GM19099 (cell line): ENCODE data around the gene PLPP1.

Experiments
- POLR2A ChIP-seq: IDR thresholded peaks from 3 replicates; pipeline ENCODE4 v1.6.1; 2011; ENCODE audit warnings: low read depth; ENCODE audit not compliant: insufficient read length; ENCODE audit errors: extremely low read depth

The PLPP1 gene

DNA sequence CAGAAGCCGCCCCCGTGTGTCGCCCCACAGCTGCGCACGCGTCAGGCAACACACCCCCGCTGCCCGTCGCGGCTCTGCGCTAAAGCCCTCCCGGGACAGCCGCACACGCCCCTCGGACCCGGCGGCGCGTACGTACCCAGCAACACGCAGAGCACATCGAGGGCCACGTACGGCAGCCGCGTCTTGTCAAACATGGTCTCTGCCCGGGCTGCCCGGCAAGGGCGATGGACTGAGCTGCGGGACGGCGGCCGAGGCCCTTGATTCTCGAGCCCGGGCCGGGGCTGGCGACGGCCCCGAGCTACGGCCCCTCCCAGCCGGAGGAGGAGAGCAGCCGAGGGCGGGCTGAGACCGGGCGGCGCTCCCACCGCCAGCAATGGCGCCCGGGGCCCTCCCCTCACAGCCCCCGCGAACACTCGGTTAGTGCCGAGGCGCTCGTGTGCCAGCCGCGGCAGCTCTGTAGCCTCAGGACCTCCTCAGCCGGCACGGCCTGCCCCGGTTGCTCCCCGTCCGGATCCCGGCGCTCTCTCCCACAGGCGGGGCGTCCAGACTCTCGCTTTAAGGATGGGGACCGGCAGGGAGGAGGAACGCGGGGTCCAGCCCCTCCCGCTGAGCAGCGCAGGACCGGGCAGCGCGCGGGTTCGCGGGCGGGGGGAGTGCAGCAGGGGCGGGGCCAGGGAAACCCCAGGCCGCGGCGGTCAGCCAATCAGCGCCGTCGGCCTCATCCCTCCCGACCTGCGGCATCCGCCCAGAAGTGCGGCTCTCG lies at the start of gene PLPP1:
PLPP1 (minus strand) TSS at position 529 of the 763 bp plus-strand sequence; CDS start at position 194, 335 bp downstream.
- peak; percentile 49 for TF ChIP-seq POLR2A

DNA sequence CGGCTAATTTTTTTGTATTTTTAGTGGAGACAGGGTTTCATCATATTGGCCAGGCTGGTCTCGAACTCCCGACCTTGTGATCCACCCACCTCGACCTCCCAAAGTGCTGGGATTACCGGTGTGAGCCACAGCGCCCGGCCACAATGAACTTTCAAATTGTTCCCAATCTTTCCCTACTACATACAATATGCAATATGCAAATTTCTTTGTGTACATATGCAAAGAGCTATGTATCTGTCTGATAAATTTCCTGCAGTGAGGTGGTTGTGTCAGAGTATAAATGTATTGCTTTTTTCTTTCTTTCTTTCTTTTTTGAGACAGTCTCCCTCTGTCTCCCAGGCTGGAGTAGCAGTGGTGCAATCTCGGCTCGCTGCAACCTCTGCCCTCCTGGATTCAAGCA lies 48.8 kb upstream of the PLPP1 start:
- no peak for TF ChIP-seq POLR2A

DNA sequence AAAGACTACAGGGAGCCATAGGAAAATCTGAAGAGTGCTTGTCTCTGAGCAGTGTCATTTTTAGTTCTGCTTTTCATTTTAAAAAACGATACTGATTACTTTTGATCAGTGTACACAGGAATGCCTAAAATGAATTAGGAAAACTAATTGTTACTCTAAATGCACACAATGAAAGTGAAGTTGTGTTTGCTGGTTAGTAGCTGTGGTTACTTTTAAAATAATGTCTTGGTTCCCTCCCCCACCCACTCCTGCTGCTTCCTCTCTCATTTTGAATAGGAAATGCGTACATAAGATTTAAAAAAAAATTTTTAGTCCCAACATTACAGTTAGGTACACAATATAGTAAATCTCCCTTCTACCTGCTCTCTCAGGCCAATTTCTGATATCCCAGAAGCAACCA lies 47.5 kb upstream of the PLPP1 start:
- no peak for TF ChIP-seq POLR2A

DNA sequence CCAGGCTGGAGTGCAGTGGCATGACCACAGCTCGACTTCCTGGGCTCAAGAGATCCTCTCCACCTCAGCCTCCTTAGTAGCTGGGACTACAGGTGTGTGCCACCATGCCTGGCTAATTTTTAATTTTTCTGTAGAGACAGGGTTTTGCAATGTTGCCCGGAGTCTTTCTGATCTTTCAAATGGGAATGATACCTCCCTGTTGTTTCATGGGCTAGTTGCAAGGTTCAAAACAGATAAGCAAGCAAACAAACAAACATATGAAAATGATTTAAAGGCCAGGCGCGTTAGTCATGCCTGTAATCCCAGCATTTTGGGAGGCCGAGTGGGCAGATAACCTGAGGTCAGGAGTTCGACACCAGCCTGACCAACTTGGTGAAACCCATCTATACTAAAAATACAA lies 45.3 kb upstream of the PLPP1 start:
- TF ChIP-seq POLR2A: no peak

DNA sequence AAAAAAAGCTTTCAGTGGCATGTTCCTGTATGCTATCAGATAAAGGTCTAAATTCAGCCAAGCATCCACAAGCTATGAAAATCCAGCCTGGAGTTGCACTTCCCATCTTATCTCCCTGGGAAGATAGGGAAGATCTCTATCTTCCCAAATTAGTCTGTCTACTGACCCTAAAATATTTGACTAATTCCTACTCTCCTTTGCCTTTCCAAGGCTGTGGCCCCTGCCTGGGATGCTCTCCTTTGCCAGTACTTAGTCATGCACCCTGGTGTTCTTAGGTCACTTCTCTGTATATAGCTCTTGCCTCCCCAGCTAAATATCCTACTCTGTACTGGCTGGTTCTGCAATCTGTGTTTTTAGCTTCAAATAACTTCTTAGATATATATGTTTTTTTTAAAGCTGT lies 44.0 kb upstream of the PLPP1 start:
- no peak for TF ChIP-seq POLR2A

DNA sequence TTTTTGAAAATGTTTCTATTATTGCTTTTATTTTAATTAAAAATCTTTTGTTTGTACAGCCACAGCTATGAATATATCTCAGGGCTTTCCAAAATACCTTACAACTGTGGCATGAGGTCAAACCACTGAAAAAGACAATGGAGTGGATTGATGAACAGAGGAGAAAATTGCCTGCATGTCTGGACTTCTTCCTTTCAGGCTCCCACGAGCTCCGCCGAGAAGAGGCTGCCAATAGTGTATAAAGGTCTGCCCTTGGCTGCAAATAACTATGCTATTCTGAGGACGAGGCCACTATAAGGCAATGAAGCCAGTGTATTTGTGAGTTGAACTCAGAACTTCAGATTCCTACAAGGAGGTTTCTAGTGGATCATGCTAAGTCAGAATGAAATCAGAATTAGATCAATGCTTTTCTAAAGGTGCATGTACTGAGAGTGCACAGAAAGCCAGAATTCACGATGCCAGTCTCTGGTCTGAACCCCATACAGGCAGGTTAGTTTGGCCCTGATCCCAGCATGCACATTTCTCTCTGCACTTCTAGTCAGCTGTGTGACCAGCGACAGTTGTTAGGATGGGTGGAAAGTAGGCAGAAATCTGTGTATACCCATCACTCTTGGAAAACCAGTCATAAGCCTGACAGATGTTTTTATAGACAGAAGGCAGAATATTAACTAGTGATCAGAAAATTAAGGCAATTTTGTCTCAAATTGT lies 42.7 kb upstream of the PLPP1 start:
- TF ChIP-seq POLR2A: no peak

DNA sequence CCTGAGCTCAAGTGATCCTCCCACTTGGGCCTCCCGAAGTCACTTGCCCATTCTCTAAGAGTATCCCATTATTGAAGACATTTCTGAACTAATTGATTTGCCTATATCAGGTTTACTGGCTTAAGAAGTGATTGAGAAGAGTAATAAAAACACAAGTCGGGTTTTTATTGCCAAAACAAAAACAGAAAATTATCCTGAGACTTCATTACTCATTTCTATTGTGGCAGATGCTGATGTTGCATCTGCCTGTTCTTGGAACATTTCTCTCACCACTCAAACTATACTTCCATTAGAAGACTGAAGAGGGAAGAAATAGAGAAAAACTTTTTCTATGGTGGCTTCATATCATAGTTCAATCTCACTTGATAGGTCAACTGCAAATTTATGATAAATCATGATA lies 41.9 kb upstream of the PLPP1 start:
- no peak for TF ChIP-seq POLR2A

DNA sequence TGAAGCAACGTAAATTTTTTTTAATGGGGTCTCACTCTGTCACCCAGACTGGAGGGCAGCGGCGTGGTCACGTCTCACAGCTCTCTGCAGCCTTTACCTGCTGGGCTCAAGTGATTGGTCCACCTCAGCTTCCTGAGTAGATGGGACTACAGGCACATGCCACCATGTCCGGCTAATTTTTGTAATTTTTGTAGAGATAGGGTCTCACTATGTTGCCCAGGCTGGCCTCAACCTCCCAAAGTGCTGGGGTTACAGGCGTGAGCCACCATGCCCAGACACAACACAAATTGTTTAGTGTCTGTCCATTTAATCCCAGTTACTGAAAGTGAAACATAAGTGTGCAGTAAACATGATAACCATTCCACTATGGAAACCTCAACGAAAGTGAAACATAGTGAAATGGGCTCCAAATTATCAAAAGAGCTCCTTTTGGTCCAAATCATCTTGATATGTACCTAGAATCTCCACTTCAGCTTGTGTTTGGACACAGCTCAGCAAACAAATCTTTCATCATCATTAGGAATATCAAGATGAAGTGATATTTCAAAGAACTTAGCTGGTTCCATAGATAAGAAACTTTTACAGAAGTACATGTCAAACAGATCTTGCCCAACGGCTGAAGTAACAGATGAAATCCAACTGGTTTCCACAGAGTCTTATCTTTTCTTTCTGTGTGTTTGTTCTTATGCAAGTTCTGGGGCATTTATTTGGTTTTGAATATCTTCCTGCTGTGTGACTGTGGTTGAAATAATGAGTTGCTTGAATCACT lies 41.2 kb upstream of the PLPP1 start:
- TF ChIP-seq POLR2A: no peak

DNA sequence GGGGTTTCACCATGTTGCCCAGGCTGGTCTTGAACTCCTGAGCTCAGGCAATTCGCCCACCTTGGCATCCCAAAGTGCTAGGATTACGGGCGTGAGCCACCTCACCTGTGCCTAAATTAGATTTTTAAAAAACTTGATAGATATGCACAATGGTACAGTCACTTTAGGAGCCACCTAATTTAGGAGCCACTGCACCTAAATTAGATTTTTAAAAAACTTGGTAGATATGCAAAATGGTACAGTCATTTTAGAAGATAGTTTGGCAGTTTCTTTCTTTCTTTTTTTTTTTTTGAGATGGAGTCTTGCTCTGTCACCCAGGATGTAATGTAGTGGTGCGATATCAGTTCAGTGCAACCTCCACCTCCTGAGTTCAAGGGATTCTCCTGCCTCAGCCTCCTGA lies 37.8 kb upstream of the PLPP1 start:
- no peak for TF ChIP-seq POLR2A

DNA sequence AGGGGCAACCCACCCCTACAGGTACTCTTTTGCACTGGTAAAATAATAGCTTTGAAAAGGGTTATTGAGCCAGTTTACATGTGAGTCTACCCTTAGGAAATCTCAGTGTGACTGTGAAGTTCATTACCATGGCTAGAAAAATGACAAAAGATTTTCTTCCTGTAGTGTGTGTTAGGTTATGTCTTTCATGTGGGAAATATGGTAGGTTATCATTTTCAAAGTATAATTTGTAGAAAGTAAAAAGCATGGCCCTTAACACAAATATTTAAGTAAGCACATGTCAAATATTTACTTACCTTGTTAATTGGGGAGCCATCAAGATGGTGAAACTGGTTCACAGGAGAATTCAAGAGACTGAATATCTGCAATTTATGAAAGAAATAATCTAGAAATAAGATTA lies 37.3 kb upstream of the PLPP1 start:
- TF ChIP-seq POLR2A: no peak

DNA sequence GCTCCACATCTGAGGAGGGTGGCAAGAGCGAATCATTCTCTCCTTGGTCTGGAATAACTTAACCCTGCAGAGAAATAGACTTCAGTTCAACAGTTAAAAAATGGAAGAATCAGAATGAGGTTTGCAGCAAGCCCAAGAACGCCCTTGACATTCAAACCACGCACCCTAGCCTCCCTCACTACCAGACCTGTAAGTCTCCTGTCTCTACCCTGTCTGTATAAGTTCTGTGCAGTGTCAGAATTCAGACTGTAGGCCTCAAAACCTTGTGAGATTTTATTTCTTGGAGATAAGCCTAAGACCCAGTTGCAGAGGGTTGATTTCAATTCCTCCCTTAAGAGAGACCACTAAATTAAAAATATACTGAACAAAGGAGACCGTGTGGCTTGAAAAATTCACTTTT lies 35.8 kb upstream of the PLPP1 start:
- TF ChIP-seq POLR2A: no peak

DNA sequence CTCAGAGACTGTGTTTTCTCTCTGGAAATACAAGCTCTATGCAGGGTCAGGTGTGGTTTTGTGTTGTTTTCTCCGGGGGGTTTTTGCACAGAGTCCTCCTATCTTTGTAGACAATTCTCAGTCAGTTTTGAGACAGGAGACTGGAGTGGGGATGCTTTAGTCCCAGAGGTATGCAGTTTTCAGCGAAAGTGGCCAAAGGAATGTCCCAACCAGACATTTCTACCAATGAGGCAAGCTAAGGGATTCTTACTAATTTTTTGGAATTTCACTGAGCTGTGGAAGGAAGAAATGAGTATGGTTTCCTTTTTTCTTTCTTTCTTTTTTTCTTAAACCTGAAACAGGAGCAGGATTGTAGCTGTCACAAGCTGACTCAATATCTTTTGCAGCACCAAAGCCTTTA lies 35.3 kb upstream of the PLPP1 start:
- TF ChIP-seq POLR2A: no peak

DNA sequence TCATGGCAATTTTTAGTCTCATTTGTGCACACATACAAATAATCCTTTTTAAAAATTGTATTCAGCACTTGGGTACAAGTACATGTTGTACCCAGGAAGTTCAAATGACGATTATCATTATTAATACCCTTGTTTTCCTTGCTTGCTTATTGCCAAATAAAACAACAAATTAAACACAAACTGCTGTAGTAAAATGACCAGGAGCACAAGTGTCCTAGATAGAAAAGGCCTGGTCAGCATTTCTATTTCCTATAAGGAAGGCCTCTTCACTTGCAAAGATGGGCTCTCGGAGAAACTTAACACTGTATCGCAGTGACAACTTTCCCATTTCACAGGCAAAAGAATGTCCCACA lies 34.7 kb upstream of the PLPP1 start:
- TF ChIP-seq POLR2A: no peak

DNA sequence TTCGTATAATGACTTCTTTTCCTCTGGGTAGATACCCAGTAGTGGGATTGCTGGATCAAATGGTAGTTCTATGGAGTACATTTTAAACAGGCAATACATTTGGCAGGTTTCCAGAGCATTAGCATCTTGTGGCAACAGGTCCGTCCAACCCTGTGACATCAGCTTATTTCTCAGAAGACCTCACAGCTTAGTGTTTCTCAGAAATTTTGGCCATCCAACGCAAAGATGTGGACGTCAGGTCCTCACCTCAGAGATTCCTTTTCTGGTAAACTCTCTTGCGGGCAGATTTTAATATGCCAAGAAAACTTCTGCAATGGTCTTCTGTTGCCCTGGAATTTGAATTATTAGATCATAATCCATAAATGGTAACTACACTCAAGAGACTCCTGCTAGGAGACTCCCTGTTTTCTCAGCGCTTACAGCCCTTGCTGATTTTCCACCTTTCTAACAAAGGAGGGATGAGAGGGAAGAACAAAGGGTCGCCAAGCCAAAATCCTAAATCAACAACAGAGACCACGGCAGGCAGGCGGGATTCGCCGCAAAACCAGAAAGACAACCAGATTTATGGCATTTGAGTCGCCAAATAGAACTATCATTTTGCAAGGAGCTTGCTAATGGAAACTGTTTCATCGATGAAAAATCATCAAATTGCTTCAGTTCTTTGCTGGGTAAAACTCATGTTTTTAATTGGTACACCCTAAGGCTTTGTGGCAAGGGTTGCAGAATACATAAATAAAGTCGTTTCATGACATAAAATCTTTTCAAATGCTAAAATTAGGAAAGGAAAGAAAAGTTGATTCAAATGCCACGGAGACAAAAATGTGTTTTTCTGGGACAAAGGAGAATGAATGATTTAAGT lies 34.1 kb upstream of the PLPP1 start:
- no peak for TF ChIP-seq POLR2A

DNA sequence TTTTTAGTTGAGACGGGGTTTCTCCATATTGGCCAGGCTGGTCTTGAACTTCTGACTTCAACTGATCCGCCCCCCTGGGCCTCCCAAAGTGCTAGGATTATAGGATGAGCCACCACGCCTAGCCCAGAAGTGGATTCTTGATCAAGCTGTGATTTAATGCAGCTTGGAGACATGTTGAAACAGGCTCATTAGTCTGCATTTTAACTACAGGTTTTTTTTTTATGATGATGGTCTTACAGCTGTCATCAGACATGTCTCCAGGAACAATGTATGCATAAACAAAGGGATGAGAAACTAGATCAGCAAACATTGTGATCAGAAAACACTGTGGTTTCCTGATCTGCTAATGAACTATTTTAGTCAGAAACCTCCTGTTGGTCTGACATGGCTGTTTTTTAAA lies 30.0 kb upstream of the PLPP1 start:
- no peak for TF ChIP-seq POLR2A
